Progenitor cell of endocrine pancreas (in vitro differentiated cells): ENCODE data around the gene CPLX3. TPM values are rescaled to one million over a fixed set of nuclear protein-coding genes. Genes with fewer than 3 reads are reported as not detected.

Experiments
- DNase-seq: peaks from one replicate; pipeline ENCODE4 v3.0.0; 2021; ENCODE audit warnings: low spot score; ENCODE audit not compliant: unreplicated experiment
- H3K27ac Mint-ChIP-seq: 2 replicates; pipeline ENCODE4 v1.8.0; 2021; ENCODE audit warnings: mild to moderate bottlenecking, moderate library complexity, mixed read lengths
- H3K27me3 Mint-ChIP-seq: 2 replicates; pipeline ENCODE4 v1.8.0; 2021; ENCODE audit warnings: mixed read lengths
- H3K36me3 Mint-ChIP-seq: 2 replicates; pipeline ENCODE4 v1.8.0; 2022; ENCODE audit warnings: mixed read lengths; ENCODE audit not compliant: insufficient read depth
- H3K4me1 Mint-ChIP-seq: 2 replicates; pipeline ENCODE4 v1.8.0; 2021; ENCODE audit warnings: low read depth, mixed read lengths
- H3K4me3 Mint-ChIP-seq: 2 replicates; pipeline ENCODE4 v1.8.0; 2021; ENCODE audit warnings: low read depth, mild to moderate bottlenecking, moderate library complexity, mixed read lengths
- H3K9me3 Mint-ChIP-seq: 2 replicates; pipeline ENCODE4 v1.8.0; 2021; ENCODE audit warnings: low read depth, mixed read lengths
- total RNA-seq: library from RNA; stranded (reverse); gene quantifications from 2 replicates; pipeline ENCODE4 v1.2.1, GENCODE V29; 2021
- TF ChIP-seq, protein P1 (sequence below): fragments of 200-600 bp; sonication (generic); IDR thresholded peaks from one replicate; pipeline ENCODE4 v1.5.0; 2021; ENCODE audit warnings: antibody characterized with exemption, mild to moderate bottlenecking; ENCODE audit not compliant: unreplicated experiment

Gene CPLX3
- total RNA-seq, 1 donor from 2014 or later = not detected

DNA sequence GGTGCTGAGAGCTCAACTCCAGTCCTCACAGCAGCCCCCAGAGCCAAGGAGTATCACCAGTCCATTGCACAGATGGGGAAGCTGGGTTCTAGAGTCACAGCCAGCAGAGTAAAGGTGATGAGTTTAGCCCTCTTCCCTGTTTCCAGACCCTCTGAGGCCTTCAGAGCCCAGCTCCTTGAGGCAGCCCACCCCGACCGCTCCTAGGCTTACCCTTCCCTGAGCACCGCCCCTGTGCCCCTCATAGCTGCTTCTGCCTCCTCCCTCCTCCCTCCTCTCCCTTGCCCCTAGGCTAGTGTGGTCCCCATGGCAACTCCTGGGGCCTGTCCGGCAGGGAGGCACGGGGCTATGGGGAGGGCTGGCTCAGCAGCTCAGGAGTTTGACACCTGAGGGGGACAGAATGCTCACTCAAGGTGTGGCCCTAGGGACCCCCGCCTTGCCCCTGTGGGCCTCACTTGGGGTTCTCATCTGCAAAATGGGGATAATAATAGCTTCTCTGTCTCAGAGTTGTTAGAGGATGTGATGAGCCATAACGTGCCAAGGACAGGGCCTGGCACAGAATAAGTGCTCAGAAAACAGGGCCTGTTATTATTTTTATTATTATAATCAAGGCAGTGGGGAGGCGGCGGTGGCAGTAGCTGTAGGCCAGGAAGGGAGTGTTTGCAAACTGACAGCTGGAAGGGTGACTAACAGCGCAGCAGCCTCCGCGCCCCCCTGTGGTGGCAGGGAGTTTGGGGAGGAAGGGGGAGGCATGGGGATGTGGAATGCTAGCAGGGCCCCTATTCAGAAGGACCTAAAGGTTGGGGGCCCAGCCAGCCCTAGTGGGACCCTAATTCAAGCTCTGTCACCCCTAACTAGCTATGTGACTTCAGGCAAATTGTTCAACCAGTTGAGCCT, 33.0 kb upstream of the CPLX3 start:
- TF ChIP-seq, protein P1, sequence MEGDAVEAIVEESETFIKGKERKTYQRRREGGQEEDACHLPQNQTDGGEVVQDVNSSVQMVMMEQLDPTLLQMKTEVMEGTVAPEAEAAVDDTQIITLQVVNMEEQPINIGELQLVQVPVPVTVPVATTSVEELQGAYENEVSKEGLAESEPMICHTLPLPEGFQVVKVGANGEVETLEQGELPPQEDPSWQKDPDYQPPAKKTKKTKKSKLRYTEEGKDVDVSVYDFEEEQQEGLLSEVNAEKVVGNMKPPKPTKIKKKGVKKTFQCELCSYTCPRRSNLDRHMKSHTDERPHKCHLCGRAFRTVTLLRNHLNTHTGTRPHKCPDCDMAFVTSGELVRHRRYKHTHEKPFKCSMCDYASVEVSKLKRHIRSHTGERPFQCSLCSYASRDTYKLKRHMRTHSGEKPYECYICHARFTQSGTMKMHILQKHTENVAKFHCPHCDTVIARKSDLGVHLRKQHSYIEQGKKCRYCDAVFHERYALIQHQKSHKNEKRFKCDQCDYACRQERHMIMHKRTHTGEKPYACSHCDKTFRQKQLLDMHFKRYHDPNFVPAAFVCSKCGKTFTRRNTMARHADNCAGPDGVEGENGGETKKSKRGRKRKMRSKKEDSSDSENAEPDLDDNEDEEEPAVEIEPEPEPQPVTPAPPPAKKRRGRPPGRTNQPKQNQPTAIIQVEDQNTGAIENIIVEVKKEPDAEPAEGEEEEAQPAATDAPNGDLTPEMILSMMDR = no peak
- Mint-ChIP-seq H3K4me1 (peaks cover 7% of the 10 kb centered on the region), H3K9me3 (no peaks in the 10 kb centered on the region), H3K27me3 (no peaks in the 10 kb centered on the region), H3K4me3 (no peak overlapping the region), H3K36me3 (no peaks in the 10 kb centered on the region), H3K27ac (no peak overlapping the region)
- DNase-seq = no peak

DNA sequence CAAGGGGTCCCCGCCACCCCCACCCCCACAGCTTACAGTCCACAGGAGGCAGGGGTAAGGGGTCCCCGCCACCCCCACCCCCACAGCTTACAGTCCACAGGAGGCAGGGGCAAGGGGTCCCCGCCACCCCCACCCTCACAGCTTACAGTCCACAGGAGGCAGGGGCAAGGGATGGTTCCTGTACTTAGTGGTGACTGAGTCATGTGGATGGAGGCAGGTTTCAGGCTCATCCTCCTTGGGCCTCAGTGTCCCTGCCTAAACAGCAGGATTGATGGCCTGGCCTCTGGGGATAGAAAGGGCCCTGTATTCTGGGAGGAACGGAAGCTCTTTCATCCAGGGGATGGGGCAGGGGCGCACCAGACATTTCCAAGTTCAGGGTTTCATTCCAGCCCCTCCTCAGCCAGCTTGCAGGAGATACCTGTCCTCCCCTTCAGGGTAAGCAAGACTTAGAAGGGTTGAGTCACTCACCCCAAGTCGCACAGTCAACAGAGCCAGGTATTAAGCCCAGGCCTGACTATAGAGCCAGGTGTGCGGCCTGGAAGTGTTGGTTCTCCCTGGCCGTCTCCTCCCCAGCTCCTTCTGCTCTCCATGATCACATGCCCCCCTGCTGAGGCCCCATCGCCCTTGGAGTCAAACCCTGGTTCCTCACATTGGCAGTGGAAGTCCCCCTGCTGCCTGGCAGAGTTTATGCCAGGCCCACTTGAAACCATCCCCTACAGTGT, 32.0 kb upstream of the CPLX3 start:
- Mint-ChIP-seq H3K4me3 (no peak overlapping the region), H3K4me1 (peaks cover 3% of the 10 kb centered on the region)

GRCh38 chr15:74794970-74795349, 31.5 kb upstream of the CPLX3 start:
- no peak overlapping the region for H3K4me3 Mint-ChIP-seq
- no peaks in the 10 kb centered on the region for H3K9me3 Mint-ChIP-seq
- no peaks in the 10 kb centered on the region for H3K27me3 Mint-ChIP-seq
- H3K27ac Mint-ChIP-seq = no peak overlapping the region
- TF ChIP-seq, protein P1 = no peak
- H3K4me1 Mint-ChIP-seq = no peaks in the 10 kb centered on the region
- no peak for DNase-seq
- H3K36me3 Mint-ChIP-seq = no peaks in the 10 kb centered on the region

More for the DNA sequence above, 32.0 kb upstream of the CPLX3 start:
- TF ChIP-seq, protein P1 = no peak
- no peak for DNase-seq
- Mint-ChIP-seq H3K36me3 (no peaks in the 10 kb centered on the region), H3K27ac (no peak overlapping the region), H3K9me3 (no peaks in the 10 kb centered on the region), H3K27me3 (no peaks in the 10 kb centered on the region)

GRCh38 chr15:74795966-74796625, 30.3 kb upstream of the CPLX3 start:
- Mint-ChIP-seq H3K27me3 (no peaks in the 10 kb centered on the region), H3K36me3 (no peaks in the 10 kb centered on the region), H3K4me3 (no peak overlapping the region), H3K9me3 (no peaks in the 10 kb centered on the region), H3K27ac (peak overlapping the region; percentile 43), H3K4me1 (no peaks in the 10 kb centered on the region)
- TF ChIP-seq, protein P1 = no peak
- no peak for DNase-seq
